Nephron (organoid): ENCODE data around the gene FBXW4.

Experiments
- H3K27ac Mint-ChIP-seq, 3 experiments: 2 replicates each; pipeline ENCODE4 v1.8.0; 2020; ENCODE audit warnings: mixed read lengths in 3 of 3, mild to moderate bottlenecking in 2 of 3, moderate library complexity in 1 of 3
- H3K27me3 Mint-ChIP-seq: 2 replicates; pipeline ENCODE4 v1.8.0; 2021; ENCODE audit warnings: low read depth, mild to moderate bottlenecking, moderate library complexity, mixed read lengths
- H3K36me3 Mint-ChIP-seq: 2 replicates; pipeline ENCODE4 v1.8.0; 2020; ENCODE audit warnings: low read depth, mixed read lengths
- H3K4me1 Mint-ChIP-seq: 2 replicates; pipeline ENCODE4 v1.8.0; 2020; ENCODE audit warnings: mixed read lengths
- H3K4me3 Mint-ChIP-seq, 3 experiments: 2 replicates each; pipeline ENCODE4 v1.8.0; 2020; ENCODE audit warnings: mild to moderate bottlenecking in 3 of 3, mixed read lengths in 3 of 3, moderate library complexity in 2 of 3
- H3K9me3 Mint-ChIP-seq: 2 replicates; pipeline ENCODE4 v1.8.0; 2020; ENCODE audit warnings: mixed read lengths
- CTCF ChIP-seq, 3 experiments: fragments of 200-600 bp; sonication (generic); IDR thresholded peaks; one replicate each; pipeline ENCODE4 v1.5.0; 2021; ENCODE audit warnings: antibody characterized with exemption in 3 of 3; ENCODE audit not compliant: unreplicated experiment in 3 of 3

Gene FBXW4

GRCh38 chr10:101726115-101726387 lies 31.1 kb upstream of the FBXW4 start:
- no peak for TF ChIP-seq CTCF (IDR thresholded peaks at IDR 0.05; ENCODE audit: unreplicated experiment in 3 of 3)
- no peak overlapping the region for H3K4me3 Mint-ChIP-seq
- H3K9me3 Mint-ChIP-seq, result no peaks in the 10 kb centered on the region
- peaks cover 13% of the 10 kb centered on the region for H3K4me1 Mint-ChIP-seq
- H3K27ac Mint-ChIP-seq, result peak overlapping the region in 1 of 3 experiments; percentile 87
- no peaks in the 10 kb centered on the region for H3K36me3 Mint-ChIP-seq
- no peaks in the 10 kb centered on the region for H3K27me3 Mint-ChIP-seq

- Mint-ChIP-seq H3K4me3 (no peak overlapping the region), H3K4me1 (peaks cover 13% of the 10 kb centered on the region)
- TF ChIP-seq CTCF (IDR thresholded peaks at IDR 0.05; ENCODE audit: unreplicated experiment in 3 of 3), result no peak
These were observed 30.5 kb upstream of the FBXW4 start for GRCh38 chr10:101725296-101726114.

GRCh38 chr10:101724446-101724845 lies 29.5 kb upstream of the FBXW4 start:
- Mint-ChIP-seq H3K4me3 (no peak overlapping the region), H3K36me3 (no peaks in the 10 kb centered on the region), H3K9me3 (no peaks in the 10 kb centered on the region), H3K4me1 (peaks cover 13% of the 10 kb centered on the region), H3K27me3 (no peaks in the 10 kb centered on the region), H3K27ac (peak overlapping the region in 1 of 3 experiments; percentile 67)
- no peak for TF ChIP-seq CTCF (IDR thresholded peaks at IDR 0.05; ENCODE audit: unreplicated experiment in 3 of 3)

More at GRCh38 chr10:101725296-101726114, 30.5 kb upstream of the FBXW4 start:
- Mint-ChIP-seq H3K9me3 (no peaks in the 10 kb centered on the region), H3K27me3 (no peaks in the 10 kb centered on the region), H3K27ac (peak overlapping the region in 1 of 3 experiments; percentile 87), H3K36me3 (no peaks in the 10 kb centered on the region)

GRCh38 chr10:101723176-101723575 lies 28.2 kb upstream of the FBXW4 start:
- H3K4me1 Mint-ChIP-seq, result peaks cover 13% of the 10 kb centered on the region
- no peaks in the 10 kb centered on the region for H3K9me3 Mint-ChIP-seq
- no peak for TF ChIP-seq CTCF (IDR thresholded peaks at IDR 0.05; ENCODE audit: unreplicated experiment in 3 of 3)

GRCh38 chr10:101721806-101722205 lies 26.8 kb upstream of the FBXW4 start:
- H3K36me3 Mint-ChIP-seq, result no peaks in the 10 kb centered on the region
- H3K4me1 Mint-ChIP-seq, result peaks cover 13% of the 10 kb centered on the region
- H3K27me3 Mint-ChIP-seq, result no peaks in the 10 kb centered on the region
- no peak for TF ChIP-seq CTCF (IDR thresholded peaks at IDR 0.05; ENCODE audit: unreplicated experiment in 3 of 3)
- H3K27ac Mint-ChIP-seq, result no peak overlapping the region
- H3K4me3 Mint-ChIP-seq, result no peak overlapping the region
- H3K9me3 Mint-ChIP-seq, result no peaks in the 10 kb centered on the region

More at GRCh38 chr10:101723176-101723575, 28.2 kb upstream of the FBXW4 start:
- H3K27ac Mint-ChIP-seq, result no peak overlapping the region
- H3K27me3 Mint-ChIP-seq, result no peaks in the 10 kb centered on the region
- no peaks in the 10 kb centered on the region for H3K36me3 Mint-ChIP-seq
- no peak overlapping the region for H3K4me3 Mint-ChIP-seq
